Lower leg skin (tissue), 4 donors: Measurements from ENCODE around the gene PROM1. TPM values are rescaled to one million over a fixed set of nuclear protein-coding genes. Genes with fewer than 3 reads are reported as not detected.

Experiments
- DNase-seq, 2 donors: peaks; one replicate each; pipeline ENCODE4 v3.0.0-alpha.2; 2019; ENCODE audit warnings: low spot score in 2 of 2
- H3K4me3 ChIP-seq: fragments of 200-600 bp; sonication (generic); 2 replicates; pipeline ENCODE4 v1.5.1; 2017; ENCODE audit warnings: mild to moderate bottlenecking, low read depth; ENCODE audit not compliant: poor library complexity, severe bottlenecking
- POLR2A ChIP-seq, 2 donors: fragments of 450-650 bp; IDR thresholded peaks; one replicate each; pipeline ENCODE4 v1.6.1; 2016 to 2017; ENCODE audit warnings: antibody characterized with exemption in 2 of 2, mild to moderate bottlenecking in 1 of 2, moderate library complexity in 1 of 2
- WGBS, 2 donors: methylation state at CpG; one replicate each; pipeline ENCODE4 v1.1.5; 2018; 5-methylcytosine and 5-hydroxymethylcytosine counted together
- intact Hi-C: fragments of 100-400 bp; cut with DNase I; formaldehyde crosslinking; loops from one replicate; pipeline ENCODE4 v1.15.0; 2023; ENCODE audit warnings: low total_unique reads
- total RNA-seq, 4 donors: library from RNA; depleted of rRNA; stranded (reverse); fragments of >200 nt; gene quantifications; one replicate each; pipeline ENCODE4 v1.1.0, GENCODE V29; 2016
- TF ChIP-seq, protein P1 (sequence below), 3 donors: fragments of 450-650 bp; IDR thresholded peaks; one replicate each; pipeline ENCODE4 v1.5.1; 2016; ENCODE audit warnings: antibody characterized with exemption in 3 of 3, mild to moderate bottlenecking in 3 of 3, moderate library complexity in 2 of 3

Gene PROM1
- total RNA-seq, 4 donors from 2014 or later, result 1.3 to 7.6 (median 2.9) TPM

DNA sequence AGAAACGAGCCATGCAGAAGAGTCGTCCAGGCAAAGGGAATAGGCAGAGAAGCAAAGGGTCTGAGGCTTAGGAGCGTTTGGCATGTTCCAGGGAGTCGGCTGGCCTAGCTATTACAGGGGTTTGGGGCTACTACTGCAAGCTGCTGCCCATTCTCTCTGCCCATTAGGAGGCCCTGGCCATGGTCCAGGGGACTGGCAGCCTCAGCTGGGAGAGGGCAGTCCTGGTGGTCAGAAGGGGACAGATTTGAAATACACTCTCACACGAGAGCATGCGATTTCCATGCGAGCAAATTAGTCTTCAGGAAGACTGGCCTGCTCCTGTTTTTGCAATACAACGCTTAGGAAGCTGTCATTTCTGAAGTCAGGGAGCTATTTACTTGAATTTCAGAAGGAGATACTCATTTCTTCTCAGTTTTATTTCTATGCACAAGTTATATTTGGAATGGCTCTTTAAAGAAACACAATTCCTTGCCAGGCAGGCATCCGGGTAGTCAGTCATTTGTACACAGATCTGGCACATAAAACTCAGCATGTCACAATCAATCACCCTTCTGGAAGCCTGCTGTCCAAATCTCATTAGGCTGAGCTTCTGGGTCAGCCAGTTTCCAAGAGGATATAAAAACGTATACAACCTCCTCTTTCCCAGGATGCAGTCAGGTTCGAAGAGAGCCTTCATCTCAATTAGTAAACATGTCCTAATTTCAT, 27.0 kb downstream of the PROM1 start:
- 51 to 56% methylated on average over 11 of the region's 11 CpGs for WGBS, 2 donors
- TF ChIP-seq POLR2A (IDR thresholded peaks at IDR 0.05), result no peak
- no peak overlapping the region for H3K4me3 ChIP-seq
- DNase-seq, result no peak
- intact Hi-C loops, result no loop called here

DNA sequence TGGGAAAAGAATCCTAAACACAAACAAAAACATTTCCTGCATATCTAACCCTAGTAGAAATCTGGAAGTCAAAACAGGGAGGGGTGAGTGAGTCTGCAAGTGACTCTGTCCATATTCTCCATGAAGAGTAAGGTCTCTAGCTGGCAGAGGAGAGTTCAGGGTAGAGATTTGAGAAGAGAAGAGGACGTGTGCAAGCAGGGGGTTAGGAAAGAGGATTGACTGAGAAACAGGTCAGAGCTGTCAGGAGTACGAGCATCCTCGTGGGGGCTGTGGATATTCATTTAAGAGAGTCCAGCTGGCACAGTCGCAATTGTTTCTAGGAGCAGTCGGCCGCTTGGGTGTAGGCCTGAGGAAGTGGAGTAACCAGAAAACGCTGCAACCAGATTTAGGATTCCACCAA, 27.9 kb downstream of the PROM1 start:
- WGBS, 2 donors, result 38 to 63% methylated on average over 7 of the region's 7 CpGs
- intact Hi-C loops, result no loop called here
- TF ChIP-seq POLR2A (IDR thresholded peaks at IDR 0.05), result no peak
- TF ChIP-seq, protein P1, sequence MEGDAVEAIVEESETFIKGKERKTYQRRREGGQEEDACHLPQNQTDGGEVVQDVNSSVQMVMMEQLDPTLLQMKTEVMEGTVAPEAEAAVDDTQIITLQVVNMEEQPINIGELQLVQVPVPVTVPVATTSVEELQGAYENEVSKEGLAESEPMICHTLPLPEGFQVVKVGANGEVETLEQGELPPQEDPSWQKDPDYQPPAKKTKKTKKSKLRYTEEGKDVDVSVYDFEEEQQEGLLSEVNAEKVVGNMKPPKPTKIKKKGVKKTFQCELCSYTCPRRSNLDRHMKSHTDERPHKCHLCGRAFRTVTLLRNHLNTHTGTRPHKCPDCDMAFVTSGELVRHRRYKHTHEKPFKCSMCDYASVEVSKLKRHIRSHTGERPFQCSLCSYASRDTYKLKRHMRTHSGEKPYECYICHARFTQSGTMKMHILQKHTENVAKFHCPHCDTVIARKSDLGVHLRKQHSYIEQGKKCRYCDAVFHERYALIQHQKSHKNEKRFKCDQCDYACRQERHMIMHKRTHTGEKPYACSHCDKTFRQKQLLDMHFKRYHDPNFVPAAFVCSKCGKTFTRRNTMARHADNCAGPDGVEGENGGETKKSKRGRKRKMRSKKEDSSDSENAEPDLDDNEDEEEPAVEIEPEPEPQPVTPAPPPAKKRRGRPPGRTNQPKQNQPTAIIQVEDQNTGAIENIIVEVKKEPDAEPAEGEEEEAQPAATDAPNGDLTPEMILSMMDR (IDR thresholded peaks at IDR 0.05), result no peak
- H3K4me3 ChIP-seq, result no peak overlapping the region
- DNase-seq, result no peak

DNA sequence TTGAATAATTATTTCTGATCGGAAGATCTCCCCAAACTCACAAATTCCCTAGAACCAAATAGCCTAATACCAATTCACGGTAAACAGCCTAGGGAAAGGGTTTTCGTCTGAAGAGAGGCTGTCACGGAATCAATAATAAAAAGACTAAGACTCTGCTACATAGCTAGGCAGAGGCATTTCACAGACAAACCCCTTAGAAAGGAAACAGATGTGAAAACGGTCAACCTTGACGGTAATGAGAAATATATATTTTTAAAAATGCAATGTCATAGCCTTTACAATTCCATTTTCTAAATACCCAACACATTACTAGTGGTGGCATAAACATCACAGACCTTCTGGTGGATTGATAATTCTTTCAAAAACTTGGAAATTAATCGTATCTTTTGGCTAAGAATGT, 28.4 kb downstream of the PROM1 start:
- intact Hi-C loops, result no loop called here
- H3K4me3 ChIP-seq, result no peak overlapping the region
- TF ChIP-seq POLR2A (IDR thresholded peaks at IDR 0.05), result no peak
- TF ChIP-seq, protein P1 (IDR thresholded peaks at IDR 0.05), result no peak
- no peak for DNase-seq
- 71 to 75% methylated on average over 7 of the region's 7 CpGs for WGBS, 2 donors

DNA sequence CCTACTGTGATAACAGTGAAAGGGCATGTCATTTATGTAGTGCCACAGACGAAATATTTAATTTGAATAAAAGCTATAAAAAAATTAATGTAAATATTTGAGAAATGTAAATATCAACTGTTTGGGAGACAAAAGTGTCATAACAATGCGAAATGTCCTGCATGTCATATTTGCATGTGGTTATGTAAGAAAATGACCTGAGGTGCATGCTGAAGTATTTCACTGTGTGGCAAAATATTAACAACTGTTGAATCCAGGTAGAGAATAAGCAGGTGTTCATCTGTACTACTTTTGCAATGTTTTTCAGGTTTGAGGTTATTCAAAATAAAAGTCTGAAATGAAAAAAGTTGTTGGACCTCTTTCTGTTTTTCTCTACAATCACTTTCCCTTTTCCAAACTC, 30.9 kb downstream of the PROM1 start:
- WGBS, 2 donors, result 73 to 78% methylated on average over 2 of the region's 2 CpGs

DNA sequence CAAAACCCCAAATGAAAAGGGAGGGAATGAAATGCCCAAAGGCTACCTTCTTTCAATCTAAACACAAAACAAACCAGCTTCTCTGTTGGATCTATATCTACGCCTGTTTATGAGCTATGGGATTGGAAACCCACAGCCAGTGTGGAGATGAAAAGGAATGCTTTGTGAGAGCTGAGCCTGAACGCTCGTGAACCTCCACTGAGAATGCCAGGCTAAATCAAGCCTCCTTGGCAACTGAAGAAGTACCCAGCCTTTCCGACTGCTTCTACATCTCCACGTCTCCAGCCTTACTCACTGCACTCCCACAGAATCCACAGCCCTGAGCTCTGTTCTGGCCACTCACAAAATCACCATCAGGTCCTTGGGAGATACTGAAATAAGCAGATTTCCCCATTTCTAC, 31.8 kb downstream of the PROM1 start:
- no peak overlapping the region for H3K4me3 ChIP-seq
- DNase-seq, result no peak
- WGBS, 2 donors, result 74 to 84% methylated on average over 5 of the region's 5 CpGs
- TF ChIP-seq POLR2A (IDR thresholded peaks at IDR 0.05), result no peak
- TF ChIP-seq, protein P1 (IDR thresholded peaks at IDR 0.05), result no peak
- intact Hi-C loops, result no loop called here

More for the DNA sequence above, 30.9 kb downstream of the PROM1 start:
- no peak overlapping the region for H3K4me3 ChIP-seq
- intact Hi-C loops, result no loop called here
- TF ChIP-seq, protein P1 (IDR thresholded peaks at IDR 0.05), result no peak
- TF ChIP-seq POLR2A (IDR thresholded peaks at IDR 0.05), result no peak
- no peak for DNase-seq

DNA sequence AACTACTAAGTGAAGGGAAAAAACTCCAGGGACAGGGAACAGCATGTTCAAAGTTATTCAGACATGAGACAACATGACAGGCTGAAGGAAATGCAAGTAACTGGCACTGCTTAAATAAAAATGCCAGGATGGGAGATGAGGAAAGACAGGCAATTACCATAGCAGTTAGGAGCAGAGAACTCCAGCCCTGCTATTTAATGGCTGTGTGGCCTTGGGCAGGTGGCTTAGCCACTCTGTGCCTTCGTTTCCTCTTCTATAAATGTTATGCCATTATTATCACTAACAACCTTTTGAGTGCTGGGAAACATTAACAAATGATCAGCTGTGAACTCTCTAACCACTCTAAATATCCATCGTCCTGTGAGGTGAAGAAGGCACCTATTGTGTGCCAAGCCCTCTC, 32.7 kb downstream of the PROM1 start:
- no peak for TF ChIP-seq POLR2A (IDR thresholded peaks at IDR 0.05)
- TF ChIP-seq, protein P1 (IDR thresholded peaks at IDR 0.05), result no peak
- no peak overlapping the region for H3K4me3 ChIP-seq
- intact Hi-C loops, result no loop called here
- WGBS, 2 donors, result 84 to 90% methylated on average over 2 of the region's 2 CpGs
- no peak for DNase-seq
